ENCODE results near the gene CLEC20A.

DNA sequence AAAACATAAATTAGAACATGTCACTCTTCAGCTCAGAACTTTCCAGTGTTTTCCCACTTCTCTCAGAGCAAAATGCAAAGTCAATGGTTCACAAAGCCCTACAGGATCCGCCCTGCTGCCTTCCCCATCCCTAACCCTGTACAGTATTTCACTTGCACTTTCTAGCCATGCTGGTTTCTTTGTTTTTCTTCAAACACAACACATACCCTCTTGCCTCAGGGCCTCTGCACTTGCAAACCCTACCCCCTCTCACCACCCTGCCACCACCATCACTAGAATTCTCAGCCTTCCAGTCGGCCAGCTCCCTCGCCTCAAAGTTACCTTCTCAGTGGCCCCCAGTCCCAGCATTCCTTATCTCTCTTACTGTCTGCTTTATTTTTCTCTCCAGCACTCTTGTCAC lies 33.7 kb upstream of the CLEC20A start:
- TF ChIP-seq POLR2AphosphoS5 (IDR thresholded peaks at IDR 0.05; ENCODE audit: low read depth, low read length) (no peak), SIN3A (IDR thresholded peaks at IDR 0.05; ENCODE audit: borderline replicate concordance, insufficient read depth, low read length) (no peak), TAF1 (IDR thresholded peaks at IDR 0.05; ENCODE audit: borderline replicate concordance, insufficient read depth, low read length) (no peak)
- TF ChIP-seq, protein P1, sequence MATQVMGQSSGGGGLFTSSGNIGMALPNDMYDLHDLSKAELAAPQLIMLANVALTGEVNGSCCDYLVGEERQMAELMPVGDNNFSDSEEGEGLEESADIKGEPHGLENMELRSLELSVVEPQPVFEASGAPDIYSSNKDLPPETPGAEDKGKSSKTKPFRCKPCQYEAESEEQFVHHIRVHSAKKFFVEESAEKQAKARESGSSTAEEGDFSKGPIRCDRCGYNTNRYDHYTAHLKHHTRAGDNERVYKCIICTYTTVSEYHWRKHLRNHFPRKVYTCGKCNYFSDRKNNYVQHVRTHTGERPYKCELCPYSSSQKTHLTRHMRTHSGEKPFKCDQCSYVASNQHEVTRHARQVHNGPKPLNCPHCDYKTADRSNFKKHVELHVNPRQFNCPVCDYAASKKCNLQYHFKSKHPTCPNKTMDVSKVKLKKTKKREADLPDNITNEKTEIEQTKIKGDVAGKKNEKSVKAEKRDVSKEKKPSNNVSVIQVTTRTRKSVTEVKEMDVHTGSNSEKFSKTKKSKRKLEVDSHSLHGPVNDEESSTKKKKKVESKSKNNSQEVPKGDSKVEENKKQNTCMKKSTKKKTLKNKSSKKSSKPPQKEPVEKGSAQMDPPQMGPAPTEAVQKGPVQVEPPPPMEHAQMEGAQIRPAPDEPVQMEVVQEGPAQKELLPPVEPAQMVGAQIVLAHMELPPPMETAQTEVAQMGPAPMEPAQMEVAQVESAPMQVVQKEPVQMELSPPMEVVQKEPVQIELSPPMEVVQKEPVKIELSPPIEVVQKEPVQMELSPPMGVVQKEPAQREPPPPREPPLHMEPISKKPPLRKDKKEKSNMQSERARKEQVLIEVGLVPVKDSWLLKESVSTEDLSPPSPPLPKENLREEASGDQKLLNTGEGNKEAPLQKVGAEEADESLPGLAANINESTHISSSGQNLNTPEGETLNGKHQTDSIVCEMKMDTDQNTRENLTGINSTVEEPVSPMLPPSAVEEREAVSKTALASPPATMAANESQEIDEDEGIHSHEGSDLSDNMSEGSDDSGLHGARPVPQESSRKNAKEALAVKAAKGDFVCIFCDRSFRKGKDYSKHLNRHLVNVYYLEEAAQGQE (IDR thresholded peaks at IDR 0.05; ENCODE audit: insufficient read depth in 1 of 2, low read depth in 2 of 2, low read length in 2 of 2), result no peak

Data from PFSK-1 (cell line).